ENCODE measurements around the gene AMDHD2. TPM values are rescaled to one million over a fixed set of nuclear protein-coding genes. Genes with fewer than 3 reads are reported as not detected.
A peak's percentile ranks its signal among the peaks of the same experiment; 100 is the strongest.

The AMDHD2 gene
- total and polyA plus RNA-seq, 2 of the 13 experiments (the other 11 are each of a cell fraction or from before 2014, with no cell fraction given), result 33.5 to 39.1 TPM

- Histone ChIP-seq H2AFZ (ENCODE audit: low read length) (no peak overlapping the region), H3K79me2 (ENCODE audit: insufficient read depth, low read length) (peaks cover 31% of the 10 kb centered on the region), H3K9ac (ENCODE audit: insufficient read depth, low read depth, low read length) (0 out of 2 replicates have a peak overlapping the region, but pooled peaks have one; percentile 2), H3K4me2 (ENCODE audit: low read depth, low read length) (peak overlapping the region; percentile 88), H4K20me1 (ENCODE audit: insufficient read depth, low read length) (peaks cover 20% of the 10 kb centered on the region), H3K4me1 (ENCODE audit: insufficient read depth, low read length) (peaks cover 63% of the 10 kb centered on the region), H3K9me3 (ENCODE audit: low read length) (no peaks in the 10 kb centered on the region), H3K4me3 (replicated peaks in 1 of 3; ENCODE audit: insufficient read depth in 1 of 3, low read depth in 2 of 3, low read length in 3 of 3) (peak overlapping the region in 2 of 3 experiments; percentile 79 to 85; a peak in 2 of 6 replicates), H3K36me3 (replicated peaks in 1 of 2; ENCODE audit: control insufficient read depth in 1 of 2, insufficient read depth in 2 of 2, low read length in 2 of 2) (peaks cover 2 to 5% of the 10 kb centered on the region in 2 experiments; a peak in 2 of 5 replicates), H3K27ac (ENCODE audit: extremely low read length, insufficient read depth, low read length) (peak overlapping the region; percentile 53), H3K27me3 (ENCODE audit: control insufficient read depth in 1 of 2, insufficient read depth in 2 of 2, low read length in 2 of 2) (peaks cover 0 to 3% of the 10 kb centered on the region in 2 experiments; a peak in 2 of 5 replicates)
- FAIRE-seq (no peak), ATAC-seq (no peak), DNase-seq (ENCODE audit: low spot score) (peak; percentile 34)
- 0% methylated on average over 3 of the region's 3 CpGs for whole genome bisulfite sequencing (ENCODE audit: low lambda C conversion rate)
- POLR2A ChIA-PET, result interaction anchor here (1.0 to 1.5 kb wide), 2 partner anchors 56 to 225 kb away, joined by 4 to 8 read pairs; partner anchors contain the start of gene ECI1
- CTCF ChIA-PET (ENCODE audit: low intra/inter-chr PET ratio, low total read pairs), result no interaction called here
- intact Hi-C loops (cut with micrococcal nuclease; ENCODE audit: unreplicated experiment), result no loop called here
- TSS peak; percentile 48 for BruUV-seq (replicated peaks)
- in situ Hi-C loops (cut with HindIII; ENCODE audit: extremely low pct_ligation_motif_present, low pct_unique_long_range_greater_than_20kb), result no loop called here
- TF ChIP-seq SAP130 (CRISPR knock-in tag; IDR thresholded peaks at IDR 0.05; ENCODE audit: low read depth) (0 out of 2 replicates have a peak, but pooled peaks have one; percentile 23), TEAD3 (CRISPR knock-in tag; optimal IDR thresholded peaks at IDR 0.05; ENCODE audit: borderline replicate concordance) (peak; percentile 29), MIXL1 (CRISPR knock-in tag; IDR thresholded peaks at IDR 0.05) (peak; percentile 69; the same call in 1 of the 2 replicates), ARID3A (IDR thresholded peaks at IDR 0.05; ENCODE audit: low read depth, low read length) (peak; percentile 32; the same call in 1 of the 2 replicates), ZNF546 (CRISPR knock-in tag; conservative IDR thresholded peaks at IDR 0.05) (no peak), ZNF296 (CRISPR knock-in tag; conservative IDR thresholded peaks at IDR 0.05) (peak; percentile 77; the same call in 1 of the 2 replicates), ESRRA (CRISPR knock-in tag; IDR thresholded peaks at IDR 0.05; ENCODE audit: low read depth) (0 out of 2 replicates have a peak, but pooled peaks have one; percentile 16), ZEB1 (IDR thresholded peaks at IDR 0.05; ENCODE audit: insufficient replicate concordance, low read depth) (peak; percentile 83), SOX13 (IDR thresholded peaks at IDR 0.05) (no peak), SOX13 (CRISPR knock-in tag; conservative IDR thresholded peaks at IDR 0.05 in 1 of 2, IDR thresholded peaks at IDR 0.05 in 1 of 2) (peak in 1 of 2 experiments; percentile 66; a peak in 2 of 4 replicates), HNF4G (IDR thresholded peaks at IDR 0.05; ENCODE audit: borderline replicate concordance, low read depth, low read length) (0 out of 2 replicates have a peak, but pooled peaks have one; percentile 7), HNF4G (CRISPR knock-in tag; IDR thresholded peaks at IDR 0.05; ENCODE audit: borderline replicate concordance, low read depth) (no peak), SNAI1 (CRISPR knock-in tag; IDR thresholded peaks at IDR 0.05; ENCODE audit: borderline replicate concordance) (no peak), LCORL (IDR thresholded peaks at IDR 0.05) (no peak), LCORL (CRISPR knock-in tag; IDR thresholded peaks at IDR 0.05) (peak; percentile 28; the same call in 1 of the 2 replicates), SALL1 (CRISPR knock-in tag; IDR thresholded peaks at IDR 0.05) (peak; percentile 44; the same call in 1 of the 2 replicates), NR2C2 (CRISPR knock-in tag; IDR thresholded peaks at IDR 0.05; ENCODE audit: borderline replicate concordance) (0 out of 2 replicates have a peak, but pooled peaks have one; percentile 12), SOX5 (CRISPR knock-in tag; IDR thresholded peaks at IDR 0.05; ENCODE audit: borderline replicate concordance) (peak; percentile 41; the same call in 1 of the 2 replicates), ATAD3A (CRISPR knock-in tag; IDR thresholded peaks at IDR 0.05) (no peak), SOX6 (IDR thresholded peaks at IDR 0.05) (no peak), SOX6 (CRISPR knock-in tag; IDR thresholded peaks at IDR 0.05) (peak; percentile 72; the same call in 1 of the 2 replicates), HDAC2 (CRISPR knock-in tag; IDR thresholded peaks at IDR 0.05) (peak; percentile 33; the same call in 1 of the 2 replicates), BCL6 (CRISPR knock-in tag; IDR thresholded peaks at IDR 0.05) (peak; percentile 43; the same call in 1 of the 2 replicates), ZSCAN12 (CRISPR knock-in tag; IDR thresholded peaks at IDR 0.05) (no peak), NR2F6 (IDR thresholded peaks at IDR 0.05) (no peak), NR2F6 (CRISPR knock-in tag; IDR thresholded peaks at IDR 0.05) (no peak)
These were observed 43.4 kb upstream of the AMDHD2 start for GRCh38 chr16:2476741-2477140.
